ENCODE results near the gene DUSP18.
"Not testable (repeated sequence)": the region's sequence is repeated elsewhere in the genome, so short reads cannot be mapped to it uniquely, and the experiment has no call there.

DUSP18 gene

GRCh38 chr22:30679895-30680690 lies 12.4 kb upstream of the DUSP18 start:
- DNase-seq (ENCODE audit: low spot score): not testable (repeated sequence)

DNA sequence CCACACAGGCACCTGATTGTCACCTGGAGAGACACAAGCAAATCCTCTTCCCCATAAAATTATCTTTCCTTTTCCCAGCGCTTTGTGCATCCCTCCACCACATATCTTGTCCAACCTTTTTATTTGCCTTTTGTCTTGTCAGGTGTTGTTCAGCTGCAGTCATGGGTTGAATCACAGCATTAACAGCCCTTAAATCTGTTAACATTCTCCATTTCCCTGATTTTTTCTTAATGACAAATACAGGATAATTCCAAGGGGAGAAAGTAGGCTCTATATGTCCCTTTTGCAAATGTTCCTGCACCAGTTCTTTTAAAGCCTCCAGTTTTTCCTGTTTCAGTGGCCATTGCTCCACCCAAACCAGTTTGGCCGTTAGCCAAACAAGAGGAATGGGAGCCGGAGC lies 8.9 kb upstream of the DUSP18 start:
- not testable (repeated sequence) for DNase-seq (ENCODE audit: low spot score)

GRCh38 chr22:30675436-30675835 lies 7.8 kb upstream of the DUSP18 start:
- DNase-seq (ENCODE audit: low spot score): no peak

DNA sequence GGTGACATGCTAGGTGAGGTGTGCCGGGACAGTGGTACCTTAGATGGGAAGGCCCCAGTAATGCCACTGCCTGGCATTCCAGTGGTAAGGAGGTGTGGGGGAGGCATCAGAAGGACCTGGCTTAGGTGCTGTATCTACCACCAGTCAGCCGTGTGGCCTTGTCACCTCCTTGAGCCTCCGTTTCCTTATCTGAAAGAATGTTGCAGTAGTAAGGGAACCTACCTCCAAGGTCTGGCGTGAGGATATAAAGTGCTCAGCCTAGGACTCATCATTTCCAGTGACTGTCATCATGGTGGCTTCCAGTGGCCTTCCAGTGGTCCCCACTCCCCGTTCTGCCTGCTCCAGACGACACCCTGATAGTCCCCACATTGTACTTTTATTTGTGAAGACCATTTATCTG lies 6.8 kb upstream of the DUSP18 start:
- DNase-seq (ENCODE audit: low spot score): no peak

GRCh38 chr22:30673136-30673535 lies 5.5 kb upstream of the DUSP18 start:
- DNase-seq (ENCODE audit: low spot score): no peak

DNA sequence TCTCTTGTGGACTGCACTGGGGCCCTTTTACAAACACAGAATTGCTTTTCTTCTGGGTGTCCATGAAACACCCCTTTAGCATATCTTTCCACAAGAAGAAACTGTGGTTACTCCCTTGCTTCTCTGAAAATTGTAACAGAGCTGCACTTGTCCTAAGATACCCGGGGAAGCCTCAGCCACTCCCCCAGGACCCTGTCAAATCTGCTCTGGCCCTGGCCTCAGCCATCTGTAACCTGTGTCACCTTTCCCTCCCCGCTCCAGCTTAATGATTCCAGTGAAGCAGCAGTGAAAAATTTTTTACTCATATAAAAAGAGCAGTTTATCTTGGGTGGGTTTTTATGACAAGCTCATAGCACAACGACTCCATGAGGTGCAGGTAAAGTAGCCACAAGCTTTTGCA lies 3.4 kb upstream of the DUSP18 start:
- DNase-seq (ENCODE audit: low spot score): no peak

- no peak for DNase-seq (ENCODE audit: low spot score)
Measured at GRCh38 chr22:30668386-30668710, 673 bp upstream of the DUSP18 start.

DNA sequence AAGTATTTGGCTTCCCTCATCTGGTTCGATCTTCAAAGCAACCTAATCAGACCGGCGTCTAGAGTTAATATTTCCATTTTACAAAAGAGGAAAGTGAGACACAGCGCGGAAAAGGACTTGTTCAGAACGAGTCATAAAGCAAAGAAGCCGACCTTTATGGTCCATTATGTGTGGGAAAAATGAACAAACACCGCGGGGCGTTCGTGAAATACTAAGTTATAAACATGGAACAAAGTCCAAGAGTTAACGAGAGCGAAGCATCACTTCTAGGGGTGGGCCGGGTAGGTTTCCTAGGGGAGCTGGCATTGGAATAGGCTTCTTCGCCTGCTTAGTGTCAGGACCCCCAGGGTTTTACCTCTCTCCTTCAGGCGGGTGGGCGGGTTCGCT lies 575 bp downstream of the DUSP18 start:
- no peak for DNase-seq (ENCODE audit: low spot score)

DNA sequence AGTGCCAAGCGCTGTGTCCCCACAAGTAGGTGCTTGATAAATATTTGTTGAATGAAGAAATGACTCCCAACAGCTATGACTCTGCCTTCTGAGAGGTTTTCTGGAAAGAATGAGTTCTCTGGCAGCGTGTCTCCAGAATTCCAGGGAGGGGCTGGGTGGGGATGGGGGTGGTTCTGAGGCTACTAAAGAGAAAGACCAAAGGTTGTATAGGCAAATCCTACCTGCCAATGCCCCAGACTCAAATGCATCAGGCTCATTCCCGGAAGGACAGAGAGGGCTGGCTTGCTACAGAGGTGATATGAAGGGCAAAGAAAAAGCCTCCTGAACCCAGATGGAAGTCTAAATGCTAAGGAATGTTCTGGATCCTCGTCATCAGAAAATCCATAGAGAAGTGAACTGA lies 1.9 kb downstream of the DUSP18 start:
- DNase-seq (ENCODE audit: low spot score): no peak

GRCh38 chr22:30665266-30665665 lies 2.4 kb downstream of the DUSP18 start:
- no peak for DNase-seq (ENCODE audit: low spot score)

DNA sequence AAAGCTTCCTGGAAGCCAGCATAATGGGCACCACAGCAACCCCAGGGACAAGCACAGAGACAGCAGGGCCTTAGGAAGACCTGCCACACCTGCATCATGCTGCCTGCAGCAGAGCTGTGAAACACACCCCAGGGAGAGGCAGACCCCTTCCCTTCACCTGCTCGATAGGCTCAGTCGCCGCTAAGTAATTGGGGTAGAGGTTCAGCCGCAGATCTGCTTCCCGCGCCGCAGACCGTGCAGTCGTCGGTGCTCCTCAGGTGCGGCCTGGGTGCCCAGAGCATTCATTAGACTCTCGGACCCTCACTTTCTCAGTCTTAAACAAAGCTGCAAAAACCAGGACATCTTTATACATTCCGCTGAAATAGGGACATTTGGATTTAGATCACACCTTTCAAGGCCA lies 2.9 kb downstream of the DUSP18 start:
- DNase-seq (ENCODE audit: low spot score): no peak

GRCh38 chr22:30662040-30662439 lies 5.6 kb downstream of the DUSP18 start:
- no peak for DNase-seq (ENCODE audit: low spot score)

DNA sequence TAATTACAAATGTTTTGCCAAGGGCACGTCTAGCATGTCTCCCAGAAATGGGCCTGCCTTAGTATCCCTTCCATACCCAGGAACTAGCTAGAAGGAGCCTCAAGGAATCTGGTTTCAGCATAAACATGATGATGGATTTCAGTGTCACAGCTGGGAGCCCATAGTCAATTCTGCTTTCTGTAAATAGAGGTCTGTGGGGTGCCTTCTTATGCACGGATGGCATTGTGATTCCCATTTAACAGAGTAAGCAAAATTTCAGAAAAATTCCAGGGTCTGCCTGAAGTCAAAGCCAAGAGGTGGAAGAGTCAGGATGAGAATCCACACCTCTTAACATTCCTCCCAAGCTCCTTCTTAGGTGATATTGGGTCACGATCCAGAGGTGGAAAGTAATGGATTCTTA lies 12.1 kb downstream of the DUSP18 start:
- no peak for DNase-seq (ENCODE audit: low spot score)

DNA sequence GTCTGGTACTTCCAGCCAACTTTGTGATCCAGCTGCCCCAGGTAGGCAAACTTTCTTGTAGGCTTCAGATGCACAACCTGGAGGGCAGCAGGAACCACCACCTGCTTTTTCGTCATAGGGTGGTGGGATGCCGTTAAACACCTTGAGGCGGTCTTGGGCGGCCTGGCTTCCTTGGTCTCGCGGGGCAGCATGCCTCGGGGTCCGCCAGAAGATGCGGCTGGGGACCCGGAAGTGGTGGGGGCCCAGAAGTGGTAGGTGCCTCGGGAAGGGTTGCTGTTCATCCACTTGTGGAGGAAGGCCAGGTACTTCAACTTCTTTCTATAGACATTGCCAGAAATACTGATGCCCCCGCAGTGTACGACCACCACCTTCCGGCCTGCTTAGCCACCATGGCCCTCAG lies 13.3 kb downstream of the DUSP18 start:
- no peak for DNase-seq (ENCODE audit: low spot score)

GRCh38 chr22:30652852-30653251 lies 14.8 kb downstream of the DUSP18 start:
- DNase-seq (ENCODE audit: low spot score): no peak

DNA sequence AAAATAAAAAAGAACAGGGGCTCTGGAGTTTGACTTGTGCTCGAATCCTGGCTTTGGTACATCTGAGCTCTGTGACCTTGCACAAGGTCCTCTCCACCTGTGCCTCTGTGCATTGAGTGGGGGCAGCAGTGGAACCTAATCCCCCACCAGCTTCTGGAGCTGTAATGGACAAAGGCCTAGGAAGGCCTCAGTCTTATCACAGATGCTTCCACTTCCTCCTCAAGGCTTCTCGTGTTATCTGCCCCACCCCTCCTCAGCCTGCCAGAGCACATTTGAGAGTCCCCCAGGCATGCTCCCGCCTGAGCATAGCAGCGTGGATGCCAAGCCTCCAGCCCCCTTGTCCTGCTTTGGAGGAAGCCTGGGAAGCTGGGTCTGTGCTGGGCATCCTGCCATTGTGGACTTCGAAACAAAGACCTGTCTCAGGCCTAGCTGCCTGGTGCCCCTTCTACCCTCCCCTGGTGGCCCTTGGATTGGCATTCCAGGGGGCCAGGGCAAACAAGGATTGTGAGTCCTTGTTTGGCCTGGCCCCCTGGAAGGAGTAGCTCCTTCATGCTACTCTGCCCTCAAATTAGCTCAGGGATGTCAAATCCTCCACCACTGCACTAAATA lies 17.1 kb downstream of the DUSP18 start:
- no peak for DNase-seq (ENCODE audit: low spot score)

DNA sequence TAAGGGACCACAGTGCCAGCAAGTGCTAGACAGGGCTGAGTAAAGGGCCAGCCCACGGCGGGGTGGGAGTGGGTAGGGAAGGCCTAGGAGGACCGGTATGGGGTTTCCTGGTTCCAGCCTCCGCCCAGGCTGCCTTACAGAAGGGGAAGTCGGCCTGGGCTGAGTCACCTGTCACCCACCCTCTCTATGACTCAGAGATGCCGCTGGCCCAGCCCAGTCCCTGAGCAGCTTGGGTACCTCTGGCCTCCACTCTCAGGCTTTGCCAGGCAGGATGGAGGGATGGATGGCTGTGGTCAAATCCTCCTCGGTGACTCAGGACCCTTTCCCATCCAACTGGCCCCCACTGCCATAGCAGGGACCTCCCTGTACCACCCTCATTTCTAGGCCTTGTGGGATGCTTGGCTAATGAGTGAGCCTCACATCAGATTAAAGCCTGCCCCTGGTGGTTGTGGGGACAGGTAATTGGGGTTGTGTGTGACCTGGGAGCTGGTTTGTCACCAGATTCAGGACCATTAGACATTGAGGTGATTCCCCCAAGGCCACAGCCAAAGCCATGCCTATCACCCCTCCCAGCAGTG lies 18.2 kb downstream of the DUSP18 start:
- DNase-seq (ENCODE audit: low spot score): peak; percentile 86

DNA sequence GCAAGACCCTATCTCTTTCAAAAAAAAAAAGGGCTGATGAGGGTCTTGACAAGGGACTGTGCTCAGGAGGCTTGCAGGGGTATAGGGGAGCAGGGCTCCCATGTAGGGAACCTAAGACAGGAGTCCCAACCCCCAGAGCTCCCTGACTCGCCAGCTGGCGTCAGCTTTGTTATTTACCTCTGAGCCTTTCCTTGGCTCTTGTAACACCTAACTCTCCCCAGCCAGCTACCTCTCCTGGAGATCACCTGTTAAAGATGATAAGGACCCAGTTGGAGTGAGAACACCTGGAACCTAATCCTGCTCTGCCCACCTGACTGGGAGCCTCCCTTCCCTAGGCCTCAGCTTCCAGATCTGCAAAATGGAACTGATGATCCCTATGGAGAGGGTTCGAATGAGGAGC lies 18.9 kb downstream of the DUSP18 start:
- DNase-seq (ENCODE audit: low spot score): no peak

DNA sequence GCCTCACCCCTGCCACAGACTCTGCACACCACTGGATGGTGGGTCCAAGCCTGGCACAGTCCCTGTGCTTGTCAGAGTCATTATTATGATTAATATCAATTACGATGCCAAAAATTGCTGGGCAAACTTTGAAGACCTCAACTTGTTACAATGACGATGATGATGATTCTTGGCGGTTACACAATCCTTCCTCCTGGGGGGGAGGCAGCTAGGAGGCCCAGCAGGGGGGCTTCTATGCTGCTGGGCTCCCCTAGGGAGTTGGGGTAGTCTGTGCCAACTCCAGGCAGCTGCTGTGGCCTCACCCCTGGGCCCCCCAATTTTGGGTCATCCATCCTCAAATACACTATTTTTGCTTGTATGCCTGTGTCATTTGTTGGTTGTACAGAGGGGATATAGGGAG lies 20.1 kb downstream of the DUSP18 start:
- no peak for DNase-seq (ENCODE audit: low spot score)

GRCh38 chr22:30646518-30647160 lies 21.0 kb downstream of the DUSP18 start:
- DNase-seq (ENCODE audit: low spot score): no peak

- DNase-seq (ENCODE audit: low spot score): no peak
Measured at GRCh38 chr22:30643055-30643875, 24.4 kb downstream of the DUSP18 start.

DNA sequence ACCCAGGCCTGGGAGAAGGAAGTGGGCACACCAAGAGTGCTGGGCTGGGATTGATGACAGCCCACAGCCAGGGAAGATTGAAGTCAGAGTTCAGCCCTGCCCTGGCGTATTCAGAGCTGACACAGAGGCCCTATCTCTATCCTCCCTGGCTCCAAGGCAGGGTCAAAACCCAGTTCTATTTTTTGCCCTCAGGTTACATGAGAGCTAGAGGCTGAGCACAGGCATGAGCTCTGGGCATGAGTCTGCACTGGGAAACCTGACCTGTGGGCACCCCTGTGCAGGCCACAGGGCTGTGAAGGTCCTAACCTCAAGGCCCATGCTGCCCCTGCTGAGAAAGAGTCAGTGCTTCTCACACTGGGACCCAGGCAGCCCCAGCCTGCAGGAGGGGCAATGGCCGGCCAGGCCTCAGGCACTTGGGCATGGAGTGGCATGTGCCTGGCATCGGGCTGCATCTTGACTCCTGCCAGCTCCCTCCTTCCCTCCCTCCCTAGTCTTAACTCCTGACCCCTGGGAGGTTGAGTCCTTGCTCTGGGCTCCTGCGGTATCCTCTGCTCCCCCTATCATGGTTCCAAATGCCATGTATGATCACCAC lies 26.7 kb downstream of the DUSP18 start:
- no peak for DNase-seq (ENCODE audit: low spot score)

Data from activated CD4-positive, alpha-beta T cell treated with anti-CD3 and anti-CD28 coated beads, Interleukin-2, Interleukin-4, amounts not matched to agents 100 ng/mL and 50 ng/mL, durations not matched to agents 16 hours and 8 hours (primary cell).